Gastroesophageal sphincter (tissue), 4 donors: Measurements from ENCODE around the gene PPP1R1A. TPM values are rescaled to one million over a fixed set of nuclear protein-coding genes. Genes with fewer than 3 reads are reported as not detected.
A peak's percentile ranks its signal among the peaks of the same experiment; 100 is the strongest.

Source experiments
- ATAC-seq: fragments of 150-250 bp; one replicate; pipeline ENCODE4 v1.9.1; 2016; ENCODE audit warnings: mild to moderate bottlenecking, moderate library complexity
- H3K27ac ChIP-seq, 4 donors: fragments of 200-600 bp; sonication (generic) in 3 of 4; 1 replicate in 3 of 4; 2 replicates in 1 of 4; pipeline ENCODE4 v1.5.1; 2016 to 2019
- H3K27me3 ChIP-seq: fragments of 200-600 bp; sonication (generic); one replicate; pipeline ENCODE4 v1.5.1; 2019
- H3K36me3 ChIP-seq, 2 donors: fragments of 200-600 bp; sonication (generic); one replicate each; pipeline ENCODE4 v1.5.1; 2019; ENCODE audit warnings: control low read depth in 1 of 2
- H3K4me1 ChIP-seq, 3 donors: fragments of 200-600 bp; sonication (generic); 1 replicate in 2 of 3; 2 replicates in 1 of 3; pipeline ENCODE4 v1.5.1; 2016 to 2019; ENCODE audit warnings: control low read depth in 2 of 3
- H3K4me3 ChIP-seq, 2 donors: fragments of 200-600 bp; sonication (generic); one replicate each; pipeline ENCODE4 v1.5.1; 2019; ENCODE audit warnings: mild to moderate bottlenecking in 1 of 2, moderate library complexity in 1 of 2
- H3K9me3 ChIP-seq, 3 donors: fragments of 200-600 bp; sonication (generic); one replicate each; pipeline ENCODE4 v1.5.1; 2017 to 2019; ENCODE audit warnings: control low read depth in 2 of 3
- EP300 ChIP-seq: sonication (generic); formaldehyde crosslinking; IDR thresholded peaks from one replicate; pipeline ENCODE4 v1.6.1; 2017; ENCODE audit warnings: antibody characterized with exemption, mild to moderate bottlenecking
- POLR2A ChIP-seq, 2 donors: fragments of 450-650 bp; IDR thresholded peaks; one replicate each; pipeline ENCODE4 v1.6.1; 2017; ENCODE audit warnings: antibody characterized with exemption in 2 of 2, mild to moderate bottlenecking in 2 of 2, moderate library complexity in 1 of 2
- POLR2AphosphoS5 ChIP-seq: sonication (generic); formaldehyde crosslinking; IDR thresholded peaks from one replicate; pipeline ENCODE4 v1.6.1; 2017; ENCODE audit warnings: antibody characterized with exemption
- WGBS, 2 donors: methylation state at CpG; one replicate each; pipeline ENCODE4 v1.1.5; 2018; ENCODE audit warnings: low coverage in 1 of 2; 5-methylcytosine and 5-hydroxymethylcytosine counted together
- total RNA-seq, 4 donors: library from RNA; depleted of rRNA; stranded (reverse); fragments of >200 nt; gene quantifications; one replicate each; pipeline ENCODE4 v1.1.0, GENCODE V29; 2016
- TF ChIP-seq, protein P1 (sequence below), 4 experiments: fragments of 200-600 bp in 2 of 4; fragments of 450-650 bp in 2 of 4; sonication (generic) in 1 of 4; IDR thresholded peaks; one replicate each; pipeline ENCODE4 v1.5.1; 2017 to 2019; ENCODE audit warnings: antibody characterized with exemption in 4 of 4, mild to moderate bottlenecking in 2 of 4, moderate library complexity in 2 of 4

PPP1R1A gene, protein sequence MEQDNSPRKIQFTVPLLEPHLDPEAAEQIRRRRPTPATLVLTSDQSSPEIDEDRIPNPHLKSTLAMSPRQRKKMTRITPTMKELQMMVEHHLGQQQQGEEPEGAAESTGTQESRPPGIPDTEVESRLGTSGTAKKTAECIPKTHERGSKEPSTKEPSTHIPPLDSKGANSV
- total RNA-seq: 10 to 100 TPM in 2 of 4 donors, 1 to 10 TPM in 2; 2.5 to 27.9 (median 18.0) TPM

DNA sequence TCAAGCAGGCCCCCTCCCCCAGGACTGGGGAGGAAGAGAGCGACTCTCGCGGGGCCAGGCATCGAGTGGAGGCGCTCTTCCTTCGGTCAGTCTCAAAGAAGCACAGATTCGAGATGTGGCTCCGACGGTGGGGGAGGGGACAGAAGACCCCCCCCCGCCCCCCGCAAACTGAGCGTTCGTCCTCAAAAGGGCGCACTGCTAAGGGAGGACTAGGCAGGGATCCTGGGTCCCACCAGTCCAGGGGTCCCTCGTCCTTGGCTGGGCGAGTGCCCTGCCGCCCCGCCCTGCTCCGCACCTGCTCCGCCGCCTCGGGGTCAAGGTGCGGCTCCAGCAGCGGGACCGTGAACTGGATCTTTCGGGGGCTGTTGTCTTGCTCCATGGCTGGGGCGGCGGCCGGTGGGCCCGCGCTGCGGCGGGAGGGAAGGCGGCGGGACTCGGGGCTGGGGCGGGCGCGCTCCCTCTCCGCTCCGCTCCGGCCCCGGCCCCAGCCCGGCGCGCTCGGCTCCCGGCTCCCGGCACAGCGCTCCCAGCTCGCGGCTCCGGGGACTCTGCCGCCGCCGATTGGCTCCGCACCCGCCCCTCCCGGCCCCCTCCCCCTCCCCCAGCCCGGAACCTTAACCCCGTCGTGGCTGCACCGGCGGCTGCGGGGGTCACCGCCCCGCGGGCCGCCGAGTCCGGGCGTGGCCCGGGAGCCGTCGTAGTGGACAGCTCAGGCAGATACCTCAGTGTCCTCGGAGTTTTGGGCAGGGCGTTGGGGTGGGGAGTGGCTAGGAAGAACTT is at the start of gene PPP1R1A:
PPP1R1A (minus strand) TSS at position 550 of the 780 bp plus-strand sequence; CDS start at position 379, 171 bp downstream.
- ATAC-seq: peak; percentile 67
- TF ChIP-seq, protein P1, sequence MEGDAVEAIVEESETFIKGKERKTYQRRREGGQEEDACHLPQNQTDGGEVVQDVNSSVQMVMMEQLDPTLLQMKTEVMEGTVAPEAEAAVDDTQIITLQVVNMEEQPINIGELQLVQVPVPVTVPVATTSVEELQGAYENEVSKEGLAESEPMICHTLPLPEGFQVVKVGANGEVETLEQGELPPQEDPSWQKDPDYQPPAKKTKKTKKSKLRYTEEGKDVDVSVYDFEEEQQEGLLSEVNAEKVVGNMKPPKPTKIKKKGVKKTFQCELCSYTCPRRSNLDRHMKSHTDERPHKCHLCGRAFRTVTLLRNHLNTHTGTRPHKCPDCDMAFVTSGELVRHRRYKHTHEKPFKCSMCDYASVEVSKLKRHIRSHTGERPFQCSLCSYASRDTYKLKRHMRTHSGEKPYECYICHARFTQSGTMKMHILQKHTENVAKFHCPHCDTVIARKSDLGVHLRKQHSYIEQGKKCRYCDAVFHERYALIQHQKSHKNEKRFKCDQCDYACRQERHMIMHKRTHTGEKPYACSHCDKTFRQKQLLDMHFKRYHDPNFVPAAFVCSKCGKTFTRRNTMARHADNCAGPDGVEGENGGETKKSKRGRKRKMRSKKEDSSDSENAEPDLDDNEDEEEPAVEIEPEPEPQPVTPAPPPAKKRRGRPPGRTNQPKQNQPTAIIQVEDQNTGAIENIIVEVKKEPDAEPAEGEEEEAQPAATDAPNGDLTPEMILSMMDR (IDR thresholded peaks at IDR 0.05): no peak
- TF ChIP-seq POLR2AphosphoS5: no peak
- no peak for TF ChIP-seq EP300
- TF ChIP-seq POLR2A (IDR thresholded peaks at IDR 0.05): peak in 1 of 2 donors; percentile 21
- no CpG with 5 or more reads among the region's 77 CpGs for WGBS, 2 donors

DNA sequence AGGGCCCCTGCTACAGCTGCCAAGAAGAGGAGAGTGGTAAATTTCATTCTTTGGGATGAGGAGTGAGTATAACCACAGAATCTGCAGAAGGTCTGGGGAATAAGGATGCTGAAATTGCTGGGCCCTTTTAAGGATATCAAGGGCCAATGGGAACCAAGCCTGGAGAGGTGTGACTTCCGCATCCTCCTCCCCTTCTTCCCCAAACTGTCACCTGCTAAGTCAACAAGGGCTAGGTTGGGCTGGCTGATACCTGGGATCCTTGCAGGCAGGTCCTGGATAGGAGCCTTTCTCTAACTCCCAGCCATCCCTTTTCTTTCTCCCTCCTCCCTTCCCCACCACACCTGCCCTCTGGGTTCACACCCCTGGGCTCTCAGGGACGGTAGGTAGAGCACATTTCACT is 46.3 kb upstream of the PPP1R1A start, which contains the start of gene LACRT:
LACRT (minus strand) TSS at position 101 of the 400 bp plus-strand sequence; CDS start at position 47, 54 bp downstream.
- peaks cover 11% of the 10 kb centered on the region for H3K27me3 ChIP-seq
- H3K36me3 ChIP-seq: no peaks in the 10 kb centered on the region
- TF ChIP-seq EP300 (no peak), POLR2A (IDR thresholded peaks at IDR 0.05) (no peak), POLR2AphosphoS5 (no peak)
- TF ChIP-seq, protein P1 (IDR thresholded peaks at IDR 0.05): no peak
- no peak for ATAC-seq
- H3K27ac ChIP-seq: no peak within 1 kb of the TSS
- H3K9me3 ChIP-seq: no peaks in the 10 kb centered on the region
- H3K4me1 ChIP-seq: no peaks in the 10 kb centered on the region
- no peak within 1 kb of the TSS for H3K4me3 ChIP-seq
- WGBS, 2 donors: 67% methylated on average over 2 of the region's 2 CpGs; no CpG with 5 or more reads in 1 of the 2 donors

More for the DNA sequence above, at the start of gene PPP1R1A:
- Histone ChIP-seq H3K4me1 (peaks cover 0 to 61% (median 13%) of the 10 kb centered on the region in 3 donors), H3K36me3 (peaks cover 0 to 2% of the 10 kb centered on the region in 2 donors), H3K27me3 (peaks cover 11% of the 10 kb centered on the region), H3K9me3 (no peaks in the 10 kb centered on the region), H3K4me3 (peak within 1 kb of the TSS; percentile 62 to 74), H3K27ac (peak within 1 kb of the TSS in 3 of 4 donors; percentile 54 to 74 (median 59))

DNA sequence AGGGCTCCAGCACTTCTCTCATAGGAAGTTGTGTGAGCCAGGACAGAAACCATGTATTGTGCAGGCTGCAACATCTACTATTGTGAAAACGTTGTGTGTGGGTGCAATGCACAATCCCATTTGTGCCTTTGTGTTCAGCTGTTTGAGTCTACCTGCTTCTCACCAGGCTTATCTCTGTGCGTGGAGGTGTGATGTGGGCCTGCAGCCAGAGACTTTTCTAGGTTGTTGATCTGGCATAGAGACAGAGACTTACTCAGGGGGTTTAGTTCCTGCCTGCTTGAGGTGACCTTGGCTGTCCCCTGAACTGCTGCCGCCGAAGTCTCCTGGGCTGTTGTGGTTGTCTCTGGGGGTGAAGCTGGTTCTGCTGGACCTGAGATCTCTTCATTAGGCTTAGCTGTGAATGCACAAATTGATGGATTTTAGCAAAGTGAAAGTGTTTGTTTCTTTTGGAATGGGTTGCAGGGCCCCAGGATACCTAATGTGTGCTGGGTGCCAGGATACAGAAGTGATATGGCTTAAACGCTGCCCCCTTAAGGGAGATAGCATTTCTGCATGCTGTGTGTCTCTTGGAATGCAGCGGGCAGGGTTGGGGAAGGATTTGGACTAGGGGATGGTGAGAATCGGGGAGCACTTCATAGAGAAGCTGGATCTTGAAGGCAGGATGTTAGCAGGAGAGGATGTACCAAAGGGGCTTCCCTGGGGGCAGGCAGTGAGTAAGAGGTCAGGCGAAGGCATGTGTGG is 43.7 kb upstream of the PPP1R1A start:
- 57 to 100% methylated on average over 1 to 8 of the region's 8 CpGs for WGBS, 2 donors
- TF ChIP-seq EP300: no peak
- TF ChIP-seq, protein P1 (IDR thresholded peaks at IDR 0.05): no peak
- TF ChIP-seq POLR2AphosphoS5: no peak
- no peak for TF ChIP-seq POLR2A (IDR thresholded peaks at IDR 0.05)

DNA sequence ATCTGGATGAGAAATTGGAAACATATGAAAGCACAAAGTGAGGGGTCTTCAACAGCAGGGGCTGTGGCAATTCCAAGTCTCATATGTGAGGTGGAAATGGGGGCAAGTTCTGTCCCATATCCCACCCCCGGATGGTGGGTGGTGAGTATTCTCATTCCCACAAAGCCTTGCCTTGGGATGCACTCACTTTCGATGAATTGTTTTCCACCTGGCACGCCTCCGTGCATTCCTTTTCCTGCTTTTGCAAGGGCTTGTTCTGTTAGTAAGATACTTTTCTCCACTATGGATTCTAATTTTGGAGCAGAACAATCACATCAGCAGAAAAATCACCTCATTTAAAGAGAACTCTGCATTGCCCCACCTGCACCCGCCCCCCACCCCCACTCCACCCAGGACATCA is 43.1 kb upstream of the PPP1R1A start:
- TF ChIP-seq, protein P1 (IDR thresholded peaks at IDR 0.05): no peak
- TF ChIP-seq POLR2A (IDR thresholded peaks at IDR 0.05) (no peak), POLR2AphosphoS5 (no peak), EP300 (no peak)
- H3K4me1 ChIP-seq: no peaks in the 10 kb centered on the region
- H3K4me3 ChIP-seq: no peak overlapping the region
- no peak for ATAC-seq
- H3K9me3 ChIP-seq: no peaks in the 10 kb centered on the region
- H3K27ac ChIP-seq: no peak overlapping the region
- peaks cover 24% of the 10 kb centered on the region for H3K27me3 ChIP-seq
- WGBS, 2 donors: 42 to 82% methylated on average over 3 to 4 of the region's 5 CpGs
- no peaks in the 10 kb centered on the region for H3K36me3 ChIP-seq

More for the DNA sequence above, 43.7 kb upstream of the PPP1R1A start:
- Histone ChIP-seq H3K9me3 (no peaks in the 10 kb centered on the region), H3K4me3 (no peak overlapping the region), H3K4me1 (no peaks in the 10 kb centered on the region), H3K36me3 (no peaks in the 10 kb centered on the region), H3K27ac (no peak overlapping the region), H3K27me3 (peaks cover 18% of the 10 kb centered on the region)
- no peak for ATAC-seq
